Measurements from ENCODE around the gene PRR19. TPM values are rescaled to one million over a fixed set of nuclear protein-coding genes. Genes with fewer than 3 reads are reported as not detected.

PRR19 gene
- total RNA-seq, 2 donors from 2014 or later, result 1.3 to 1.4 TPM

GRCh38 chr19:42293540-42293939 is 8.4 kb upstream of the PRR19 start:
- Mint-ChIP-seq H3K27ac (no peak overlapping the region), H3K4me3 (no peak overlapping the region), H3K27me3 (no peaks in the 10 kb centered on the region), H3K4me1 (peaks cover 7% of the 10 kb centered on the region), H3K9me3 (no peaks in the 10 kb centered on the region), H3K36me3 (ENCODE audit: low read depth) (peaks cover 65% of the 10 kb centered on the region)
- ATAC-seq (replicated peaks), result no peak

GRCh38 chr19:42293948-42294347 is 8.0 kb upstream of the PRR19 start:
- H3K27ac Mint-ChIP-seq, result no peak overlapping the region
- no peaks in the 10 kb centered on the region for H3K27me3 Mint-ChIP-seq
- no peak for ATAC-seq (replicated peaks)
- no peaks in the 10 kb centered on the region for H3K9me3 Mint-ChIP-seq
- peaks cover 7% of the 10 kb centered on the region for H3K4me1 Mint-ChIP-seq
- peaks cover 61% of the 10 kb centered on the region for H3K36me3 Mint-ChIP-seq (ENCODE audit: low read depth)
- H3K4me3 Mint-ChIP-seq, result no peak overlapping the region

- Mint-ChIP-seq H3K27ac (no peak overlapping the region), H3K36me3 (ENCODE audit: low read depth) (peaks cover 55% of the 10 kb centered on the region), H3K4me3 (no peak overlapping the region), H3K9me3 (no peaks in the 10 kb centered on the region), H3K27me3 (no peaks in the 10 kb centered on the region), H3K4me1 (peaks cover 7% of the 10 kb centered on the region)
- ATAC-seq (replicated peaks), result no peak
Measured at GRCh38 chr19:42294471-42295137, 7.3 kb upstream of the PRR19 start.

- Mint-ChIP-seq H3K27me3 (no peaks in the 10 kb centered on the region), H3K4me3 (no peak overlapping the region), H3K27ac (no peak overlapping the region), H3K9me3 (no peaks in the 10 kb centered on the region), H3K36me3 (ENCODE audit: low read depth) (peaks cover 51% of the 10 kb centered on the region), H3K4me1 (peaks cover 7% of the 10 kb centered on the region)
- no peak for ATAC-seq (replicated peaks)
Measured at GRCh38 chr19:42295342-42295741, 6.6 kb upstream of the PRR19 start.

- peak; percentile 81 for ATAC-seq (replicated peaks)
- H3K4me3 Mint-ChIP-seq, result no peak overlapping the region
- peaks cover 47% of the 10 kb centered on the region for H3K36me3 Mint-ChIP-seq (ENCODE audit: low read depth)
- peaks cover 7% of the 10 kb centered on the region for H3K4me1 Mint-ChIP-seq
- no peaks in the 10 kb centered on the region for H3K9me3 Mint-ChIP-seq
- H3K27ac Mint-ChIP-seq, result no peak overlapping the region
- no peaks in the 10 kb centered on the region for H3K27me3 Mint-ChIP-seq
Measured at GRCh38 chr19:42295831-42296525, 6.0 kb upstream of the PRR19 start.

- H3K4me1 Mint-ChIP-seq, result no peaks in the 10 kb centered on the region
- no peak overlapping the region for H3K27ac Mint-ChIP-seq
Measured at GRCh38 chr19:42297039-42297438, 4.9 kb upstream of the PRR19 start.

GRCh38 chr19:42303101-42303464 is 1.2 kb downstream of the PRR19 start:
- H3K4me3 Mint-ChIP-seq, result peak overlapping the region; percentile 89
- H3K4me1 Mint-ChIP-seq, result peaks cover 12% of the 10 kb centered on the region
- H3K36me3 Mint-ChIP-seq (ENCODE audit: low read depth), result peaks cover 4% of the 10 kb centered on the region
- no peaks in the 10 kb centered on the region for H3K27me3 Mint-ChIP-seq
- H3K27ac Mint-ChIP-seq, result peak overlapping the region; percentile 82
- H3K9me3 Mint-ChIP-seq, result no peaks in the 10 kb centered on the region
- no peak for ATAC-seq (replicated peaks)

More at GRCh38 chr19:42297039-42297438, 4.9 kb upstream of the PRR19 start:
- no peak for ATAC-seq (replicated peaks)
- Mint-ChIP-seq H3K4me3 (no peak overlapping the region), H3K27me3 (no peaks in the 10 kb centered on the region), H3K9me3 (no peaks in the 10 kb centered on the region), H3K36me3 (ENCODE audit: low read depth) (peaks cover 37% of the 10 kb centered on the region)

GRCh38 chr19:42303876-42304275 is 1.9 kb downstream of the PRR19 start:
- H3K4me1 Mint-ChIP-seq, result peaks cover 12% of the 10 kb centered on the region
- H3K9me3 Mint-ChIP-seq, result no peaks in the 10 kb centered on the region
- no peak for ATAC-seq (replicated peaks)
- no peaks in the 10 kb centered on the region for H3K27me3 Mint-ChIP-seq
- peak overlapping the region; percentile 89 for H3K4me3 Mint-ChIP-seq
- H3K36me3 Mint-ChIP-seq (ENCODE audit: low read depth), result peaks cover 4% of the 10 kb centered on the region
- peak overlapping the region; percentile 82 for H3K27ac Mint-ChIP-seq

GRCh38 chr19:42306646-42307045 is 4.7 kb downstream of the PRR19 start:
- no peaks in the 10 kb centered on the region for H3K9me3 Mint-ChIP-seq
- H3K36me3 Mint-ChIP-seq (ENCODE audit: low read depth), result no peaks in the 10 kb centered on the region
- H3K4me3 Mint-ChIP-seq, result no peak overlapping the region
- ATAC-seq (replicated peaks), result no peak
- H3K4me1 Mint-ChIP-seq, result peaks cover 12% of the 10 kb centered on the region
- H3K27me3 Mint-ChIP-seq, result no peaks in the 10 kb centered on the region
- H3K27ac Mint-ChIP-seq, result no peak overlapping the region

GRCh38 chr19:42309686-42310085 is 7.8 kb downstream of the PRR19 start:
- Mint-ChIP-seq H3K27ac (no peak overlapping the region), H3K4me1 (no peaks in the 10 kb centered on the region), H3K36me3 (ENCODE audit: low read depth) (no peaks in the 10 kb centered on the region), H3K4me3 (no peak overlapping the region), H3K27me3 (peaks cover 21% of the 10 kb centered on the region), H3K9me3 (no peaks in the 10 kb centered on the region)
- no peak for ATAC-seq (replicated peaks)

- ATAC-seq (replicated peaks), result no peak
- Mint-ChIP-seq H3K4me3 (no peak overlapping the region), H3K27ac (no peak overlapping the region), H3K36me3 (ENCODE audit: low read depth) (no peaks in the 10 kb centered on the region), H3K4me1 (no peaks in the 10 kb centered on the region), H3K27me3 (peaks cover 27% of the 10 kb centered on the region), H3K9me3 (no peaks in the 10 kb centered on the region)
Measured at GRCh38 chr19:42311657-42312056, 9.7 kb downstream of the PRR19 start.

- Mint-ChIP-seq H3K27ac (no peak overlapping the region), H3K4me1 (no peaks in the 10 kb centered on the region), H3K4me3 (peak overlapping the region; percentile 68), H3K9me3 (no peaks in the 10 kb centered on the region), H3K36me3 (ENCODE audit: low read depth) (no peaks in the 10 kb centered on the region), H3K27me3 (peaks cover 31% of the 10 kb centered on the region)
- no peak for ATAC-seq (replicated peaks)
Measured at GRCh38 chr19:42312370-42312769, 10.4 kb downstream of the PRR19 start.

- Mint-ChIP-seq H3K27me3 (peaks cover 31% of the 10 kb centered on the region), H3K27ac (no peak within 1 kb of the TSS), H3K9me3 (no peaks in the 10 kb centered on the region), H3K36me3 (ENCODE audit: low read depth) (no peaks in the 10 kb centered on the region), H3K4me1 (no peaks in the 10 kb centered on the region), H3K4me3 (peak within 1 kb of the TSS; percentile 68)
- ATAC-seq (replicated peaks), result peak; percentile 71
Measured at GRCh38 chr19:42313096-42313839, 11.3 kb downstream of the PRR19 start, which contains the start of gene TMEM145. Gene TMEM145, plus strand, starts transcription at chr19:42313309. Its CDS starts 68 bp downstream, at chr19:42313377.

- no peaks in the 10 kb centered on the region for H3K9me3 Mint-ChIP-seq
Measured at GRCh38 chr19:42313840-42314755, 12.2 kb downstream of the PRR19 start.

More at GRCh38 chr19:42313840-42314755, 12.2 kb downstream of the PRR19 start:
- Mint-ChIP-seq H3K36me3 (ENCODE audit: low read depth) (no peaks in the 10 kb centered on the region), H3K27ac (no peak overlapping the region), H3K4me1 (no peaks in the 10 kb centered on the region), H3K27me3 (peaks cover 31% of the 10 kb centered on the region), H3K4me3 (peak overlapping the region; percentile 68)
- ATAC-seq (replicated peaks), result no peak

Measured in activated T-helper 17 cell treated with anti-CD3 and anti-CD28 coated beads, Interleukin-2, amount 50 U/mL, for 72 hours (primary cell).